ENCODE results near the gene CACNG6. TPM values are rescaled to one million over a fixed set of nuclear protein-coding genes. Genes with fewer than 3 reads are reported as not detected.
"Not testable (repeated sequence)": the region's sequence is repeated elsewhere in the genome, so short reads cannot be mapped to it uniquely, and the experiment has no call there.

Gene CACNG6
- total RNA-seq, 1 donor from 2014 or later: 0.77 TPM

DNA sequence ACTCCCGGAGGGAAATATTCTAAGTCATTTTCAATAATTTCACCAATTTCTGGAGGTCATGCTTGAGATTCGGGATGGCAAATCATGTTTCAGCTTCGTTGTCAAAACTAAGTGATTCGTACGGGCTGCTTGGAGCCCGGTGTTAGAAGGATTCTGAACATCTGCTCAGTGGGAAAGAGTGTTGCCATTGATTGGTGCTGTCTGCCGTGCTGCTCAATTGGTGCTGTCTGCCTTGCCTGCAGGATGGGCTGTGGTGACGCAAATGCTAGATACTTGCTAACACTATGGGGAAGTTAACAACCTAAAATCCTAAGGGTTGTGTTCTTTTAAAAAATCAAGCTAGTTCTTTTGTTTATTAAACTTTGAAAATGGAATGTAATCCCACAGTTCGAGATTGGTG lies 46.0 kb upstream of the CACNG6 start:
- H3K27ac Mint-ChIP-seq (ENCODE audit: unreplicated experiment): no peak overlapping the region
- H3K36me3 Mint-ChIP-seq (ENCODE audit: low read depth): no peaks in the 10 kb centered on the region
- H3K9me3 Mint-ChIP-seq: no peaks in the 10 kb centered on the region
- no peak for DNase-seq (ENCODE audit: low read depth, low spot score)
- H3K4me3 Mint-ChIP-seq: peak overlapping the region; percentile 11
- peaks cover 4% of the 10 kb centered on the region for H3K4me1 Mint-ChIP-seq
- peaks cover 66% of the 10 kb centered on the region for H3K27me3 Mint-ChIP-seq (ENCODE audit: low read depth)
- TF ChIP-seq, protein P1, sequence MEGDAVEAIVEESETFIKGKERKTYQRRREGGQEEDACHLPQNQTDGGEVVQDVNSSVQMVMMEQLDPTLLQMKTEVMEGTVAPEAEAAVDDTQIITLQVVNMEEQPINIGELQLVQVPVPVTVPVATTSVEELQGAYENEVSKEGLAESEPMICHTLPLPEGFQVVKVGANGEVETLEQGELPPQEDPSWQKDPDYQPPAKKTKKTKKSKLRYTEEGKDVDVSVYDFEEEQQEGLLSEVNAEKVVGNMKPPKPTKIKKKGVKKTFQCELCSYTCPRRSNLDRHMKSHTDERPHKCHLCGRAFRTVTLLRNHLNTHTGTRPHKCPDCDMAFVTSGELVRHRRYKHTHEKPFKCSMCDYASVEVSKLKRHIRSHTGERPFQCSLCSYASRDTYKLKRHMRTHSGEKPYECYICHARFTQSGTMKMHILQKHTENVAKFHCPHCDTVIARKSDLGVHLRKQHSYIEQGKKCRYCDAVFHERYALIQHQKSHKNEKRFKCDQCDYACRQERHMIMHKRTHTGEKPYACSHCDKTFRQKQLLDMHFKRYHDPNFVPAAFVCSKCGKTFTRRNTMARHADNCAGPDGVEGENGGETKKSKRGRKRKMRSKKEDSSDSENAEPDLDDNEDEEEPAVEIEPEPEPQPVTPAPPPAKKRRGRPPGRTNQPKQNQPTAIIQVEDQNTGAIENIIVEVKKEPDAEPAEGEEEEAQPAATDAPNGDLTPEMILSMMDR (conservative IDR thresholded peaks at IDR 0.05): no peak

DNA sequence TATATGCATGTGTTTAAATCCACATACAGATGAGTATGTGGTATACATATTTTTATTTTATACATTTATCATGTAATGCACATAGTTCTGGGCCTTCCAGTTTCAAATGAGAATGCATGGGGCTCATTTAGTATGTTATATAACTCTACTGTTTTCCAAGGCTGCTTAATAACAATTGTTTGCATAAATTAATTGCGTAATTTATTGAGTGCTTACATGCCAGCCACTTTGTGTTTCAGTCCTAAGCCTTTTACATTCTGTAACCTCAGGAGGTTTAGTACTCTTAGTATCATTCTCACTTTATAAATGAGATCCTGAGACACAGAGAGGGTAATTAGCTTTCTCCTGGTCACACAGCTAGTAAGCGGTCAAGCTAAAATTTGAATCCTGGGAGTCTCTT lies 45.4 kb upstream of the CACNG6 start:
- Mint-ChIP-seq H3K36me3 (ENCODE audit: low read depth) (no peaks in the 10 kb centered on the region), H3K27me3 (ENCODE audit: low read depth) (peaks cover 63% of the 10 kb centered on the region), H3K27ac (ENCODE audit: unreplicated experiment) (no peak overlapping the region), H3K4me3 (no peak overlapping the region), H3K4me1 (peaks cover 4% of the 10 kb centered on the region), H3K9me3 (no peaks in the 10 kb centered on the region)
- no peak for DNase-seq (ENCODE audit: low read depth, low spot score)
- TF ChIP-seq, protein P1 (conservative IDR thresholded peaks at IDR 0.05): no peak

DNA sequence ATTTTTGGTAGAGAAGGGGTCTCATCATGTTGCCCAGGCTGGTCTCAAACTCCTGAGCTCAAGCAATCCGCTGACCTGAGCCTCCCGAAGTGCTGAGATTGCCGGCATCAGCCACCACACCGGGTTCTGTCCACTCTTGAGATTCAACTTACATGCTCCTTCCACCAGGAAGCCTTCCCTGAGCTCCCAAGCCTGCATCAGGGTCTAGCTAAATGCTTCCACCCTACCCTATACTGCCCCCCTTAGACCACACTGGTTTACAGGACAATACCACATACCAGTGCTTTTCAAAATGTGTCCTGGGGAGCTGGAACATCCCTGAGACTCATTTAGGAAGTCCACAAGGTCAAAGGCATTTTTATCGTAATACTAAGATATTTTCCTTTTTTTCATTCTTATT lies 43.8 kb upstream of the CACNG6 start:
- H3K9me3 Mint-ChIP-seq: no peaks in the 10 kb centered on the region
- H3K27ac Mint-ChIP-seq (ENCODE audit: unreplicated experiment): no peak overlapping the region
- TF ChIP-seq, protein P1 (conservative IDR thresholded peaks at IDR 0.05): peak; percentile 22
- no peak for DNase-seq (ENCODE audit: low read depth, low spot score)
- H3K27me3 Mint-ChIP-seq (ENCODE audit: low read depth): peaks cover 56% of the 10 kb centered on the region
- H3K4me3 Mint-ChIP-seq: no peak overlapping the region
- peaks cover 4% of the 10 kb centered on the region for H3K4me1 Mint-ChIP-seq
- no peaks in the 10 kb centered on the region for H3K36me3 Mint-ChIP-seq (ENCODE audit: low read depth)

DNA sequence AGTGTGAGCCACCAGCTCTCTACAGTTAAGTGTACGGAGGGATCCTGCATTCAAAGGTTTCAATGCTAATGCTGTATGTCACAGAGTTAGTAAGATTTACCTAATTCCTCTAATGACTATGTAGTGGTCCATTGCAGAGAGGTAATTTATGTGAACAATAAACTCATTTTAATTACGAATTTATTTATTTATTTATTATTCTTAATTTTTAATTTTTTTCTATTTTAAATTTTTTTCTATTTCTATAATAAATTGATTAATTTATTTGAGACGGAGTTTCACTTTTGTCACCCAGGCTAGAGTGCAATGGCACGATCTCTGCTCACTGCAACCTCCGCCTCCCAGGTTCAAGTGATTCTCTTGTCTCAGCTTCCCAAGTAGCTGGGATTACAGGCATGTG lies 42.8 kb upstream of the CACNG6 start:
- H3K27ac Mint-ChIP-seq (ENCODE audit: unreplicated experiment); H3K4me1 Mint-ChIP-seq; H3K9me3 Mint-ChIP-seq; H3K36me3 Mint-ChIP-seq (ENCODE audit: low read depth); DNase-seq (ENCODE audit: low read depth, low spot score); H3K4me3 Mint-ChIP-seq: not testable (repeated sequence)
- H3K27me3 Mint-ChIP-seq (ENCODE audit: low read depth): peaks cover 51% of the 10 kb centered on the region

DNA sequence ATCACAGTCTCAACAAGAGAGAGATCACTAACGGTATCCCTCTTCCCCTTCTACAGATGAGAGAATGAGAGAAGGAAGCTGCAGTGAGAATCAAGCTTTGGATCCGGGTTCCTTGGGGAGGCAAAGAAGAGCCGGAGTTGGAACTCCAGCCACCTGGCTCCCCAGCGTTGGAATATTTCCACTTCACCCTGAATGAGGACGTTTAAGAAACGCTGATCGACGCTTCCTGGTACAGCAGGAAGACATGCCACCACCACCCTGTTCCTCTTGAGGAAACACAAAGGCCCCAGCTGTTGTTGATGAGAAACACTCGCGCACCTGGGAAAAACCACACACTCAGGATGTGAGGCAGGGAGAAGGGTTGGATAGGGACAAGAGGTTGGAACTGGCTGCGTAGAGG lies 40.0 kb upstream of the CACNG6 start:
- Mint-ChIP-seq H3K4me3 (no peak overlapping the region), H3K4me1 (no peaks in the 10 kb centered on the region), H3K36me3 (ENCODE audit: low read depth) (no peaks in the 10 kb centered on the region), H3K9me3 (no peaks in the 10 kb centered on the region), H3K27ac (ENCODE audit: unreplicated experiment) (peak overlapping the region; percentile 43), H3K27me3 (ENCODE audit: low read depth) (peaks cover 39% of the 10 kb centered on the region)
- TF ChIP-seq, protein P1 (conservative IDR thresholded peaks at IDR 0.05): no peak
- DNase-seq (ENCODE audit: low read depth, low spot score): no peak

DNA sequence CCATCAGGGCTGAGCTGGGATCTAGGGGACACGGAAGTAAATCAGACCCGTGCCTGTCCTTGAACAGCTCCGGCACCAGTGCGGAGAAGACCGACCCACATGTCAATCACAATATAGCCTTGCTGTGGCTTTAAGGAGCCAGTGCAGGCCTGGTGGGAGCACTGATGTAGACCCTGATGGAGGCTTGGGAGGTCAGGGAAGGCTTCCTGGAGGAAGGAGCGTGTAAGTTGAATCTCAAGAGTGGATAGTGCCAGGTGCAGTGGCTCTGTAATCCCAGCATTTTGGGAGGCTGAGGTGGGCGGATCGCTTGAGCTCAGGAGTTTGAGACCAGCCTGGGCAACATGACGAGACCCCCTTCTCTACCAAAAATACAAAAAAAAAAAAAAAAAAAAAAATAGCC lies 39.5 kb upstream of the CACNG6 start:
- no peak for DNase-seq (ENCODE audit: low read depth, low spot score)
- TF ChIP-seq, protein P1 (conservative IDR thresholded peaks at IDR 0.05): no peak
- Mint-ChIP-seq H3K27ac (ENCODE audit: unreplicated experiment) (no peak overlapping the region), H3K9me3 (no peaks in the 10 kb centered on the region), H3K36me3 (ENCODE audit: low read depth) (no peaks in the 10 kb centered on the region), H3K4me1 (no peaks in the 10 kb centered on the region), H3K4me3 (no peak overlapping the region), H3K27me3 (ENCODE audit: low read depth) (peaks cover 43% of the 10 kb centered on the region)
